Ascending aorta (tissue), 2 donors: ENCODE results near the gene SORCS1. TPM values are rescaled to one million over a fixed set of nuclear protein-coding genes. Genes with fewer than 3 reads are reported as not detected.

Experiments used
- DNase-seq, 2 donors: peaks; one replicate each; pipeline ENCODE4 v3.0.0-alpha.2; 2019; ENCODE audit warnings: low spot score in 2 of 2
- H3K27ac ChIP-seq, 2 donors: fragments of 200-600 bp; sonication (generic); one replicate each; pipeline ENCODE4 v1.5.1; 2016 to 2017; ENCODE audit warnings: mild to moderate bottlenecking in 1 of 2
- H3K27me3 ChIP-seq: fragments of 200-600 bp; sonication (generic); one replicate; pipeline ENCODE4 v1.5.1; 2017
- H3K36me3 ChIP-seq, 2 donors: fragments of 200-600 bp; sonication (generic); one replicate each; pipeline ENCODE4 v1.5.1; 2016
- H3K4me1 ChIP-seq, 2 donors: fragments of 200-600 bp; sonication (generic); one replicate each; pipeline ENCODE4 v1.5.1; 2016 to 2017; ENCODE audit warnings: mild to moderate bottlenecking in 1 of 2
- H3K4me3 ChIP-seq, 2 donors: fragments of 200-600 bp; sonication (generic); one replicate each; pipeline ENCODE4 v1.5.1; 2016 to 2017; ENCODE audit warnings: mild to moderate bottlenecking in 1 of 2
- H3K9me3 ChIP-seq, 2 donors: fragments of 200-600 bp; sonication (generic); one replicate each; pipeline ENCODE4 v1.5.1; 2016
- intact Hi-C: fragments of 100-400 bp; cut with DNase I; formaldehyde crosslinking; loops from one replicate; pipeline ENCODE4 v1.15.1; 2023
- total RNA-seq: library from RNA; depleted of rRNA; stranded (reverse); fragments of >200 nt; gene quantifications from one replicate; pipeline ENCODE4 v1.1.0, GENCODE V29; 2016
- TF ChIP-seq, protein P1 (sequence below), 3 experiments: fragments of 200-600 bp in 2 of 3; fragments of 450-650 bp in 1 of 3; sonication (generic) in 2 of 3; IDR thresholded peaks; one replicate each; pipeline ENCODE4 v1.5.1; 2016 to 2019; ENCODE audit warnings: antibody characterized with exemption in 3 of 3, mild to moderate bottlenecking in 1 of 3, moderate library complexity in 1 of 3

The SORCS1 gene
- total RNA-seq, 1 donor from 2014 or later: not detected

DNA sequence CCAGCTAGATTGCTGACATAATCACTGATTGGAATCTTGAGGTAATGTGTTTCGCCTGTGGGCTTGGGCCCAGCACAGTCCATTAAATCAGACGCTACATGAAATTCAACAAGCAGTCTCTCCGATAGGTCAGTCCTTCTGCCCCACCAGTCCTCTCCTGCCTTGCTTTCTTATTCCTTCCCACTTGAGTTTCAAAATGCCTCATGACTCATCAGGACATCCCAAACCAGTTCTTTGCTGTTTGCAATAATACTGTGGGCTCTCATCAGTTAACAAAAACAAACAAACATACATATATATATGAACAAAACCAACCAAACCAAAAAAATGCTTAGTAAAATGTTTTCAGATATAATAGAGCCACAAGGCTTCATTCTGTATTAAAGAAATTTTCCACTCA, 599.0 kb downstream of the SORCS1 start:
- no peak for DNase-seq
- H3K27ac ChIP-seq: no peak overlapping the region
- TF ChIP-seq, protein P1, sequence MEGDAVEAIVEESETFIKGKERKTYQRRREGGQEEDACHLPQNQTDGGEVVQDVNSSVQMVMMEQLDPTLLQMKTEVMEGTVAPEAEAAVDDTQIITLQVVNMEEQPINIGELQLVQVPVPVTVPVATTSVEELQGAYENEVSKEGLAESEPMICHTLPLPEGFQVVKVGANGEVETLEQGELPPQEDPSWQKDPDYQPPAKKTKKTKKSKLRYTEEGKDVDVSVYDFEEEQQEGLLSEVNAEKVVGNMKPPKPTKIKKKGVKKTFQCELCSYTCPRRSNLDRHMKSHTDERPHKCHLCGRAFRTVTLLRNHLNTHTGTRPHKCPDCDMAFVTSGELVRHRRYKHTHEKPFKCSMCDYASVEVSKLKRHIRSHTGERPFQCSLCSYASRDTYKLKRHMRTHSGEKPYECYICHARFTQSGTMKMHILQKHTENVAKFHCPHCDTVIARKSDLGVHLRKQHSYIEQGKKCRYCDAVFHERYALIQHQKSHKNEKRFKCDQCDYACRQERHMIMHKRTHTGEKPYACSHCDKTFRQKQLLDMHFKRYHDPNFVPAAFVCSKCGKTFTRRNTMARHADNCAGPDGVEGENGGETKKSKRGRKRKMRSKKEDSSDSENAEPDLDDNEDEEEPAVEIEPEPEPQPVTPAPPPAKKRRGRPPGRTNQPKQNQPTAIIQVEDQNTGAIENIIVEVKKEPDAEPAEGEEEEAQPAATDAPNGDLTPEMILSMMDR (IDR thresholded peaks at IDR 0.05): no peak
- H3K9me3 ChIP-seq: no peaks in the 10 kb centered on the region
- H3K36me3 ChIP-seq: no peaks in the 10 kb centered on the region
- H3K4me3 ChIP-seq: no peak overlapping the region
- no peaks in the 10 kb centered on the region for H3K4me1 ChIP-seq
- intact Hi-C loops: no loop called here
- H3K27me3 ChIP-seq: no peaks in the 10 kb centered on the region

DNA sequence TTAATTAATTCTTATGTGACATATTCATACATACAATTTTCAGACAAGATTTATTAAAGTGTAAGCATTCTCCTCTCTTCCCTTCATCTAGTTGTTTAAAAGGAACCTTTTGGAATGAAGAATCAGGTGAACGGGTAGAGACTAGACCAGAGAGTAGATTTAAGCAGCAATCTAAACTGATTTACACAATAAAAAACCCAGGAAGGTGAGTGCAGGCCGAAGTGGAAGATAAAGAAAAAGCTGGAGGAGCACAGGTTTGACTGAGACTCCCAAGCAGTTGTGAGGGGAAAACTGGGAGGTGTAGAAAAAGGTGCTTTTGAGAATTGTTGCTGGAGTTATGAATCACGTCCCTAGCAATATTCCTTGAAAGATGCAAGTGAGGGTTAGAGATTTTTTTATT, 601.1 kb downstream of the SORCS1 start:
- Histone ChIP-seq H3K4me3 (no peak overlapping the region), H3K9me3 (no peaks in the 10 kb centered on the region), H3K27me3 (no peaks in the 10 kb centered on the region), H3K27ac (no peak overlapping the region), H3K36me3 (no peaks in the 10 kb centered on the region), H3K4me1 (no peaks in the 10 kb centered on the region)
- intact Hi-C loops: no loop called here
- DNase-seq: no peak
- TF ChIP-seq, protein P1 (IDR thresholded peaks at IDR 0.05): no peak

DNA sequence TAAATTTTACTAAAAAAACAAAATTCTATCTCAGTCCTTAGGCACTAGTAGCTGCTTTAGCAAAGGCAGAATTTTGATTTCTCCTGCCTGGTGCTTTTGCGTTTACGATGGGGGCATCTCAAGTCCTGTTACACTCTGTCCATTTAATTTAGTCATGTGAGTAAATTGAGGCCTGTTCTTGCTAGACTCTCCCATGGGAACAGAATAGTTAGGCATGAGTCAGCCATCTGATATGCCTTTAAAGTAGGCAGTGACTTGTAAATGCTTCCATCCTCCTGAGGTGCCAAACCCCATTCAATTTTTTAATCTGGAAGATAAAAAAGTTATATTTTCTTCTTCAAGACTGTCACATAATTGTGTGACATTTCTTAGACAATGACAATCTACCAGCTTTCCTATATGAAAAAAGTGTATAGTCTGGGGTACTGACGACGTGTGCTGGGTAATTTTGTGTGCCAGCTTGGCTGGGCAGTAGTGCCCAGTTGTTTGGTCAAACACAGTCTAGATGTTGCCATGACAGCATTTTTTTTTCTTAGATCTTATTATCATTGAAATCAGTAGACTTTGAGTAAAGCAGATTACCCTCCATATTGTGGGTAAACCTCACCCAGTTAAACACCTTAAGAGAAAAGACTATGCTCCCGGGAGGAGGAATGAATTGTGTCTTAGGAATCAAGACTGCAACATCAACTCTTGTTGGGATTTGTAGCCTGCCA, 603.4 kb downstream of the SORCS1 start:
- no peak for DNase-seq
- Histone ChIP-seq H3K36me3 (no peaks in the 10 kb centered on the region), H3K27ac (no peak overlapping the region), H3K4me3 (no peak overlapping the region), H3K4me1 (no peaks in the 10 kb centered on the region), H3K27me3 (no peaks in the 10 kb centered on the region), H3K9me3 (no peaks in the 10 kb centered on the region)
- intact Hi-C loops: no loop called here
- TF ChIP-seq, protein P1 (IDR thresholded peaks at IDR 0.05): no peak

DNA sequence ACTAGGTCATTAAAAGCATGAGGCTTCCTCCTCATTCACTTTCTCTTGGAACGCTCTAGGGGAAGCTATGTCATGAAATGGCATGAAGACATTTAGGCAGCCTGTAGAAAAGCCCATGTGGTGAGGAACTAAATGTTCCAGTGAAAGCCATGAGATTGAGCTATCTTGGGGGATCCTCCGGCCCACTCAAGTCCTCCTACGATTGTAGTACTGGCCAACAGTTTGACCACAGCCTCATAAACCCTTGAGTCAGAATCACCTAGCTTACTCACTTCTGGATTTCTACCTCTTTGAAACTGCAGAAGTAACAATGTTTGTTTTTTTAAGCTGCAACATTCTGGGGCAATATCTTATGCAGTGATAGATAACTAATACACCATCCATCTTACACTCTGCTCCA, 605.1 kb downstream of the SORCS1 start:
- H3K4me3 ChIP-seq: no peak overlapping the region
- H3K9me3 ChIP-seq: no peaks in the 10 kb centered on the region
- TF ChIP-seq, protein P1 (IDR thresholded peaks at IDR 0.05): no peak
- DNase-seq: no peak
- H3K27me3 ChIP-seq: no peaks in the 10 kb centered on the region
- intact Hi-C loops: no loop called here
- no peaks in the 10 kb centered on the region for H3K36me3 ChIP-seq
- H3K4me1 ChIP-seq: no peaks in the 10 kb centered on the region
- no peak overlapping the region for H3K27ac ChIP-seq

DNA sequence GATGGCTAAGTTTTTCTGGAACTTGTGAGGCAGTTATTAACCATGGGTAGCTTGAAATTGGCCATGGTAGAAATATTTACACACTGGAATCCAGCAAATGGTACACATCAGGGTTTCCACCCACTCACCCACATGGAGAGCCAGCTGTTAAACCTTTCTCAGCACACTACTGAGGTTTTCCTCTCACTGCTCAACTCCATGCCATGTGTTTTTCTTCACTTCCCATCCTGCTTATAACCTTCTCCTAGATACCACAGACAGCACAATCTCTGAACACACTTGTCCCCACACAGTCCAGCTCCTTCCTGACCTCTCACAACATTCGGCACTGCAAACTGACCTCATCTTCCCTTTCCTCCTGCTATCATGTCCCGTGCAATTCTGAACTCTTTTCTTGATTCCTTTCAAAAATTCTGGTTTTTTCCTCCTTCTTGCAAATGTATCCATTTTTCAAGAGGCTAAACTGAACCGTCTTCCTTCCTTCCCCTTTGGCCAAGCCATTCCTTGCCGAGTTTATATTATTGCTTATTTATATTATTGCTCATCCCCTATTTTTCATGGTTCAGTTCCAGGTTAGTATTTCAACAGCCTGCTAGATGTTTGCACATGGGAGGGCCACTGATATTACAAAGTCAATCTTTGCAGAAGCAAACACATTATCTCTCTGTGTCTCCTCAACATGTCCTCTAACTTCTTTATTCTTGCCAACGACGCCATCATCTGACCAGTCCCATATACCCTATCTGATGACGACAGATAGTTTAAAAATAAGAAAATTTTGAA, 606.4 kb downstream of the SORCS1 start:
- Histone ChIP-seq H3K4me3 (no peak overlapping the region), H3K27ac (no peak overlapping the region), H3K9me3 (no peaks in the 10 kb centered on the region), H3K4me1 (no peaks in the 10 kb centered on the region), H3K27me3 (no peaks in the 10 kb centered on the region), H3K36me3 (no peaks in the 10 kb centered on the region)
- DNase-seq: no peak
- intact Hi-C loops: no loop called here
- TF ChIP-seq, protein P1 (IDR thresholded peaks at IDR 0.05): no peak
